HG03066 (cell line): Measurements from ENCODE around the gene PHLDA1.
"Not testable (repeated sequence)": the region's sequence is repeated elsewhere in the genome, so short reads cannot be mapped to it uniquely, and the experiment has no call there.

Experiments
- ATAC-seq: cut with Tn5 transposase; IDR thresholded peaks from one replicate; pipeline ENCODE4 v1.9.1; 2021; ENCODE audit warnings: low read depth; ENCODE audit not compliant: unreplicated experiment

Gene PHLDA1

DNA sequence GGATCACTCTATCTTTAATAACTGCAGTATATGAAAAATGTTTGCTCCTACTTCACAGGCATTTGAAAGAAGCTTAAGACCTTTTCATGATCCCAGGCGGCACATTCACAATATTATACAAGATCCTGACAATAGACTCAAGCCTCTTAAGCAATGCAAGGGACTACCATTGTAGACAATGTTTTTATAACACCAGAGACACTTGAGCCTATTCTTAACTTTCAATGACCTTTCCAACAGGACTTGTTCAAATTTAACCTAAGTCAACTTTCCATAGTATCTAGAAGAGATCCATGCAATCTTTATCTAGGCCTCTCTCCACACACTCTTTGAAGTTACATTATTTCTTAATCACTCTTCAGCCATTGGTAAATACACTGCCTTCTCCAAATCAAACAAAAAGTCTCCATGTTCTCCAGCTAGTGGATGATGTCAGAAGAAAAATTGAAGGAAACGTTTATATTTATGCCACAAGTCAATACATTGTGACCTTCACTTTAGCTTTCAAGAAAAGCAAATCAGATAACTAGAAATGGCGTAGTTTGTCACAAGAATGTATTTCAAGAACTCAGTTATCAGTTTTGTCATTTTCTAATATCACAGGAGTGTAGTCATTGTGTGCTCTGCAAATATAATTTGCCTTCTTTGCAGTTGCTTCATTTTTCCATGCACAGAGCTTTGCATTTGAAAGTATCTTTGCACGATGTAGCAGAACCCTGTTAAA lies 41.2 kb downstream of the PHLDA1 start:
- ATAC-seq = no peak

GRCh38 chr12:75987709-75988108 lies 43.9 kb downstream of the PHLDA1 start:
- not testable (repeated sequence) for ATAC-seq

GRCh38 chr12:75986001-75986746 lies 45.4 kb downstream of the PHLDA1 start:
- no peak for ATAC-seq

DNA sequence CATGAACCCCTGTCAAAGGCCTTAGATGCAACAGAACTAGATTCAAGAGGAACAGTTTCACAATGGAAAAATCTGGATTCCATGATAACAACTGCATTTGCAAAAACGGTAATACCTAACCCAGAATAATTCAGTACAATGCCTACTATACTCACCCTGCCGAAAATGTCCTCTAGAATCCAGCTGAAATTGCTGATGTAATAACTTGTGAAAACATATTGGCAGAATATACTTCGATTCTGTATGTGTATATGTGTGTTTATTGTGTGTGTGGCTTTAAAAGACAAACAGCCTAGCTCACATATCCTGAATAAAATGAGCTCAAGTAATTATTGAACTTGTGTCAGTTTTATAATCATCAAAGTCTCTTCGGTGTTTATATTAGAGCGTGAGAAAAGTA lies 46.0 kb downstream of the PHLDA1 start:
- no peak for ATAC-seq

GRCh38 chr12:75984577-75985182 lies 46.9 kb downstream of the PHLDA1 start:
- ATAC-seq = no peak

GRCh38 chr12:75983851-75984250 lies 47.7 kb downstream of the PHLDA1 start:
- ATAC-seq = not testable (repeated sequence)

DNA sequence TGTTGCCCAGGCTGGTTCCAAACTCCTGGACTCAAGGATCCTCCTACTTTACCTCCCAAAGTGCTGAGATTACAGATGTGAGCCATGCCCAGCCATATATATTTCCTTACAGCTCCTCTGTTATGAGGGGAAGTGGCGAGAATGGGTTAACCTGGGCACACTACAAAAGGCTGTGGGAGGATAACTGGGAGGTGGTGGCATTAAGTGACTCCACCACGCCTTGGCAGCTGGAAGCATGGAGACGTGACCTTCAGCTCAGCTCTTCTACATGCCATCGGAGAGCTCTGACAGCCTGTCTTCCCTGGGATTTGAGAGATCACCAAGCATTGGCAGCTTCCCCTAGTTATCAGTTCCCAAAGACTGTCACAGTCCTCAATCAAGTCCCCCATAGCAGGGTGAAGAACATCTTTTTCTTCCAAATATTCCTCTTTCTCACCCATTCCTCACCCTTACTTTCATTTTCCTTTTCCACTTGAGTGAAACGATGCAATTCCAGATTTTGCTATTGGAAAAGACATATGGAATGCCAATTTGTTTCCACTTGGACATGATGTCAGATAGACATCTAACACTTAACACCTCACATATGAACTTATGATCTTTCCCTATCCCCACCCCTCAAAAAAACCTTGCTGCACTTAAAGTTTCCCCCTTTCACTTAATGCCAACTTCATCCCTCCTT lies 48.5 kb downstream of the PHLDA1 start:
- ATAC-seq = no peak

DNA sequence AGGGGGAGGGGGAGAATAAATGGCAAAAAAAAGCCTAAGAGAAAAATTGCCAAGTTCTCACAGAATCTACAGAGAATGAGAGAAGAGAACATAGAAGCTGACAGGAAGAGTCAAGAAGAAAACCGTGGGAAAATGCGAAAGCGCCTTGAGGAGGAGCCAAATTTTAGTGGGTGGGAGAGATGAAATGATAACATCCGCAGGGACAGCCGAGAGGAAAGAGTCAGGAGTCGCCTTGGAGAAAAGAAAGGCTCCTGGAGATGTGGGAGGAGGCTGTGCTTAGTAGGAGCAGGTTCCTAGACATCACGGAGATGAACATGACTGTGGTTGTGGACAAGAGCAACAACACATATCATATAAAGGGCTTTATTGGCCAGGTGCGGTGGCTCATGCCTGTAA lies 49.4 kb downstream of the PHLDA1 start:
- ATAC-seq = no peak

DNA sequence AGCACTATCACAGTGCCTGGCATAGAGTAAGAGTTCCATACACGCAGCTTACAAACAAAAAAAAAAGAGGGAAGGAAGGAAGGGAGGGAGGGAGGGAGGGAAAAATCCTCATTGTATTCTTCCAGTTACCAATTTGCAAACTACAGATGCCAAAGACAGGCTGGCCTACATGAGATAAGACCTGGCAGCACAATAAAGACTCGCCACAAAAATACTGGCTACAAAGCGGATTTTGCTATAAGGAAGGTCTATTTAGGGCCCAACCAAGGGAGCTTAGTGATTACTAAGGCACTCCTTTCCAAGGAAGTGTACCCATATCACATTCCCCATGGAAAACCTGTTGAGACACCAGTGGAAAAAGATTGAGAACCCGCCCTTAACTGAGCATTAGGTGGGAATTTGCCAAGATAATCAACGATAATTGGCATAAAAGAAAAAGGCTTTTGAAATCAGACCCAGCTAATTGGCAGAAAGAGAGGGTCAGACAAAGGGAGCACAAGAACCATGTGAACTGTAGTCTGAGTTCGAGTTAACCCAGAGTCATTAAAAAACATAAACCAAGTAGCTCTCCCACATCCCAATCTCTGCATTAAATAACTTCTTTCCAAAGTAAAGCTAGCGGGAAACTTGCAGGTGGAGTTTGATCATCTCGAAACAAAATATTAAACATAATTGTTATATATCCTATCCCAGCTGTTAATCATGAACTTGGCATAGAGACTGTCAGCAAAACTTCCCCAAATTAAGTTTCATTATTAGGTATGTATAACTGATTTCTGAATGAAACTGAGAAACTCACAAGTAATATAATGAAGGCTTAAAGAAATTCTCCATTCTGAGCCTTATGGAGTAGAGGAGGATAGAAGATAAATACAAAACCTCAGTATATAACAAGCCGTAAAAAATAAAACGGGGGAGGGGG lies 50.1 kb downstream of the PHLDA1 start:
- no peak for ATAC-seq

DNA sequence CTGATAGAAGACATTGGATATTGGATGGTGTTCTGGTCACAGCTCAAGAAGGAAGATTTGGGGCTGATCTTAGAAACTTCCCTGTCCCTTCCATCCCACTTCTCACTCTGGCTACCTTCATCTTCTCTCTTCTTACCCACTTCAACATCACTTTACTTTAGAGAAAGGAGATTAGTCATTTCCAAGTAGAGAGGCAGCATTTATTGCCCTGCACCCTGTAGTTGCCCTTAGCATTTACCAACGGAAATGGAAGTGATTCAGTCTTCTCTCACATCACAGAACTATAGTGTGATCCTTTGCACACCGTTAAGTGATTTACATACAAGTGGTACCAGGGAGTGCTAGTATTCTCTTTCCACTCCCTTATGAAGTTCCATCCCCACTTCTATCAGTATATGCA lies 52.4 kb downstream of the PHLDA1 start:
- no peak for ATAC-seq

DNA sequence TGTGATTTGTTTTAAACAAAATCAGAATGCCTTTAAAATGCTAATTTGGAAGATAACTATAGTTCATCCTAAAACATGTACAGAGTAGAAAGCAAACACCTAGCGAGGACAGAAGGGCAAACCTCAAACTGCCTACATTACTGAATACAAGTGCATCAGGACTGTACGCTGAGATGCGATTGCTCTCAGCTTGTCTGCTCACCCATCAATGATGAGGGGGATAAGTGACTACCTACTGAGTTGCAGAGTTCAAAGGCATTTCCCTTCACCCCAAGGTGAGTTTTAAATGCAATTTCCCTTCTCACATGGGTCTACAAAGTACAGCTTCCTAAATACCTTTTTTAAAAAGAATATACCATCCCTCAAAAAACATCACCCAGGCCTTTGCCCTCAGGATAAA lies 52.9 kb downstream of the PHLDA1 start:
- no peak for ATAC-seq

GRCh38 chr12:75977952-75978671 lies 53.5 kb downstream of the PHLDA1 start:
- ATAC-seq = peak; percentile 98

DNA sequence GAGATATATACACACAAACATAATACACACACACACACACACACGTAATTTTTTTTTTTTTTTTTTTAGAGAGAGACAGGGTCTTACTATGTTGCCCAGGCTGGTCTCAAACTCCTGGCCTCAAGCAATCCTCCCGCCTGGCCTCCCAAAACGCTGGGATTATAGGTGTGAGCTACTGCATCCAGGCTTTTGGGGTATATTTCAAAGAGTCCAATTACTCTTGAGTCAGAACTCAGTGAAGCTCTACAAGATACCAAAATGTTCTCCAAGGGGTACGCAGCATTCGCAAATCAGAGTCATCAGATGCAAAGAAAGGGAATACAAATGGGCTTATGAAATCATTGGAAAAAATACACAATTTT lies 54.0 kb downstream of the PHLDA1 start:
- ATAC-seq = no peak

- no peak for ATAC-seq
These were observed 54.7 kb downstream of the PHLDA1 start for GRCh38 chr12:75976913-75977312.

- no peak for ATAC-seq
These were observed 55.5 kb downstream of the PHLDA1 start for GRCh38 chr12:75976113-75976512.

DNA sequence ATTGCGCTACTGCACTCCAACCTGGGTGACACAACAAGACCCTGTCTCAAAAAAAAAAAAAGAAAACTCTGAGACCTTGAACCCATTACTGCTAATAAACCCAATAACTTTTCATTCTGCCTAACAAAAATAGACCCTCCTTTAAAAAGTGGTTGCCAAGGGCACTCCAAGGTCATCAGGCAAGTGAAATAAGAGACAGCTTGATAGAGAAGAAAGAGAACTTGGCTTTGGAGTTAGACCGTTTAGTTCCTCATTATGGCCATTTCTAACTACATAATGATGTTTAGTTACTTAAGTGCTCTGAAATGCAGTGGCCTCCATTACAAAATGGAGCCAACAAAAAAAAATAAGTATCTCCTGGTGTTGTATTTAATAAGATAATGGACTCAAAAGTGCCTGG lies 55.9 kb downstream of the PHLDA1 start:
- ATAC-seq = no peak
